ENCODE measurements around the gene COMP.

DNA sequence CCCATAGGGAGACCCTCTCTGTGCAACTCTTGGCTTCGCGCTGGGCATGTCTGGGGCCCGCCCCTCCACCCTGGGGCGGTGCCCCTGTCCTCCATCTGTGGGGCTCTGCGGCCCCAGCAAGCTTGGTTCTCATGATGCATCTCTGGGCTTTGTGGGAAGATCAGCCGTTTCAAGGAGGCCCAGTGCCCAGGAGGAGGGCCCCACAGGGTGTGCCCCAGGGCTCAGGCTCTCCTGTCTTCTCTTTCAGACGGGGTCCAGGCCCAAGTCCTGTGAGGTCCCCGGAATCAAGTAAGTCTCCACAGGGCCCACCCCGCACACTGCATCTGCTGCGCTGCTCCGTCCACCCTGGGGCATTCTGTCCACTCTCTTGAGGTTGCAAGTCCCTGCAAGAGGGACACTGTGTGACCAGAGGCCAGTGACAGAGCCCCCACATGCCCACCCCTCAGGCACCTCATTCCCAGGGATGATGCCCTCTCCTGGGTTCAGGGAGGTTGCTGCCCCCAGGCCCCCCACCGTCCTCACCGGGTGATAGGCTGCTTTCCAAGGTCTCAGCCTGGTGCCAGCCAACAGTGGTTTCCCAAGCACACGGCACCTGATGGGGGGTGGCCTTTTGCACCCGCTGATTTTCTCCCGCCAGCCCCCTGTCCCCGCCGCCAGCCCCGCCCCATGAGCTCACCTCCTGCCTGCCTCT lies 31.7 kb downstream of the COMP start:
- no peak for TF ChIP-seq ZNF274 (IDR thresholded peaks at IDR 0.05; ENCODE audit: low read depth, low read length)
- TF ChIP-seq YY1 (IDR thresholded peaks at IDR 0.05; ENCODE audit: insufficient read depth, insufficient read length) = no peak

Data from NT2/D1 (cell line).